ENCODE results near the gene EXOSC7.

DNA sequence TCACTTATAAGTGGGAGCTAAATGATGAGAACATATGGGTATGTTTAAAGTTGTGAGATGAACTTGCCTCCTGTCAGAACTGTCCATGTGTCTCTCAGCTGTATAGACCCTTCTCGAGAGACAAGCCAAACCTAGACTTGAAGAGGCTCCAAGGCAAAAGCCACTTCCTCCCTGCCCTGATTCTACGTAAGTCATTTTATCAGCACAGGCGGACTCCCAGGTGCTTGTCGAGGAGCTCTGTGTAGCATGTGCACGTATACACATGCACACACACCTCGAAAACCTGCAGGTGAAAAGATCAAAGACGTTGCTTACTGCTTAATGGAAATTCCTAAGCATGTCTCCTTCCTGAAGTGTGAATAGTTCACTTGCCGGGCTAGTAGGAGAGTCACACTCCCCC, 44.5 kb downstream of the EXOSC7 start:
- TF ChIP-seq TCF3 (IDR thresholded peaks at IDR 0.05; ENCODE audit: borderline replicate concordance, insufficient read depth, low read depth, low read length) (no peak), CTCF (IDR thresholded peaks at IDR 0.05 in 2 of 3, conservative IDR thresholded peaks at IDR 0.05 in 1 of 3; ENCODE audit: control insufficient read depth in 2 of 3, extremely low read depth in 1 of 3, insufficient read depth in 1 of 3, low read depth in 3 of 3, low read length in 3 of 3) (no peak), POLR2A (IDR thresholded peaks at IDR 0.05; ENCODE audit: low read depth, low read length) (no peak), TAF1 (IDR thresholded peaks at IDR 0.05; ENCODE audit: borderline replicate concordance, low read depth, low read length) (no peak), EZH2 (IDR thresholded peaks at IDR 0.05; ENCODE audit: borderline replicate concordance, control insufficient read depth, low read depth, low read length) (no peak), LARP7 (IDR thresholded peaks at IDR 0.05) (no peak), CHD2 (IDR thresholded peaks at IDR 0.05; ENCODE audit: borderline replicate concordance, low read depth, low read length) (no peak), NFIC (IDR thresholded peaks at IDR 0.05; ENCODE audit: low read depth, low read length) (no peak), NFYB (IDR thresholded peaks at IDR 0.05; ENCODE audit: insufficient read depth, low read depth, low read length) (no peak), NFXL1 (IDR thresholded peaks at IDR 0.05; ENCODE audit: borderline replicate concordance) (no peak), WRNIP1 (IDR thresholded peaks at IDR 0.05; ENCODE audit: borderline replicate concordance, low read depth, low read length) (no peak), CHD4 (IDR thresholded peaks at IDR 0.05) (no peak)

All from GM12878 (cell line).